GM21390 (cell line): ENCODE results near the gene DOLPP1.

ENCODE experiments used
- ATAC-seq: cut with Tn5 transposase; IDR thresholded peaks from one replicate; pipeline ENCODE4 v1.9.1; 2021; ENCODE audit not compliant: unreplicated experiment

DOLPP1 gene

GRCh38 chr9:129093602-129094386 lies 12.9 kb downstream of the DOLPP1 start:
- no peak for ATAC-seq

- ATAC-seq, result no peak
Measured at GRCh38 chr9:129094387-129095169, 13.7 kb downstream of the DOLPP1 start.

GRCh38 chr9:129095170-129095667 lies 14.3 kb downstream of the DOLPP1 start:
- no peak for ATAC-seq

GRCh38 chr9:129095908-129096307 lies 15.0 kb downstream of the DOLPP1 start:
- no peak for ATAC-seq

GRCh38 chr9:129097671-129098306 lies 16.9 kb downstream of the DOLPP1 start:
- ATAC-seq, result no peak

- ATAC-seq, result no peak
Measured at GRCh38 chr9:129098328-129098727, 17.4 kb downstream of the DOLPP1 start.

GRCh38 chr9:129100383-129101169 lies 19.7 kb downstream of the DOLPP1 start:
- ATAC-seq, result no peak

- ATAC-seq, result no peak
Measured at GRCh38 chr9:129101279-129101678, 20.4 kb downstream of the DOLPP1 start.

- ATAC-seq, result no peak
Measured at GRCh38 chr9:129102095-129102525, 21.2 kb downstream of the DOLPP1 start.

GRCh38 chr9:129102791-129103594 lies 22.1 kb downstream of the DOLPP1 start:
- ATAC-seq, result no peak

- no peak for ATAC-seq
Measured at GRCh38 chr9:129103595-129103965, 22.7 kb downstream of the DOLPP1 start.

- no peak for ATAC-seq
Measured at GRCh38 chr9:129104051-129104450, 23.1 kb downstream of the DOLPP1 start.

GRCh38 chr9:129105857-129106694 lies 25.2 kb downstream of the DOLPP1 start:
- ATAC-seq, result no peak

- ATAC-seq, result no peak
Measured at GRCh38 chr9:129107651-129108050, 26.7 kb downstream of the DOLPP1 start.

- ATAC-seq, result no peak
Measured at GRCh38 chr9:129108083-129108804, 27.3 kb downstream of the DOLPP1 start.

- ATAC-seq, result no peak
Measured at GRCh38 chr9:129108805-129109536, 28.1 kb downstream of the DOLPP1 start.

GRCh38 chr9:129109537-129109903 lies 28.6 kb downstream of the DOLPP1 start:
- ATAC-seq, result no peak
